ENCODE data around the gene SNX25.
"Not testable (repeated sequence)": the region's sequence is repeated elsewhere in the genome, so short reads cannot be mapped to it uniquely, and the experiment has no call there.

Gene SNX25

GRCh38 chr4:185204238-185204910, 5.0 kb upstream of the SNX25 start:
- in situ Hi-C loops (cut with MboI; ENCODE audit: low sequenced_read_pairs), result no loop called here

GRCh38 chr4:185205073-185205472, 4.3 kb upstream of the SNX25 start:
- in situ Hi-C loops (cut with MboI; ENCODE audit: low sequenced_read_pairs), result not testable (repeated sequence)

- in situ Hi-C loops (cut with MboI; ENCODE audit: low sequenced_read_pairs), result no loop called here
These were observed 3.6 kb upstream of the SNX25 start for GRCh38 chr4:185205697-185206342.

- in situ Hi-C loops (cut with MboI; ENCODE audit: low sequenced_read_pairs), result no loop called here
These were observed 1.9 kb upstream of the SNX25 start for GRCh38 chr4:185207466-185207865.

- in situ Hi-C loops (cut with MboI; ENCODE audit: low sequenced_read_pairs), result not testable (repeated sequence)
These were observed 379 bp downstream of the SNX25 start for GRCh38 chr4:185209852-185210101.

- in situ Hi-C loops (cut with MboI; ENCODE audit: low sequenced_read_pairs), result no loop called here
These were observed 944 bp downstream of the SNX25 start for GRCh38 chr4:185210102-185210981.

GRCh38 chr4:185211035-185211434, 1.6 kb downstream of the SNX25 start:
- in situ Hi-C loops (cut with MboI; ENCODE audit: low sequenced_read_pairs), result no loop called here

- in situ Hi-C loops (cut with MboI; ENCODE audit: low sequenced_read_pairs), result no loop called here
These were observed 2.2 kb downstream of the SNX25 start for GRCh38 chr4:185211641-185212040.

GRCh38 chr4:185212581-185212980, 3.2 kb downstream of the SNX25 start:
- in situ Hi-C loops (cut with MboI; ENCODE audit: low sequenced_read_pairs), result no loop called here

GRCh38 chr4:185213877-185214276, 4.5 kb downstream of the SNX25 start:
- in situ Hi-C loops (cut with MboI; ENCODE audit: low sequenced_read_pairs), result no loop called here

GRCh38 chr4:185215261-185215660, 5.9 kb downstream of the SNX25 start:
- in situ Hi-C loops (cut with MboI; ENCODE audit: low sequenced_read_pairs), result no loop called here

- in situ Hi-C loops (cut with MboI; ENCODE audit: low sequenced_read_pairs), result no loop called here
These were observed 8.1 kb downstream of the SNX25 start for GRCh38 chr4:185217408-185217975.

- in situ Hi-C loops (cut with MboI; ENCODE audit: low sequenced_read_pairs), result no loop called here
These were observed 8.9 kb downstream of the SNX25 start for GRCh38 chr4:185218312-185218711.

- in situ Hi-C loops (cut with MboI; ENCODE audit: low sequenced_read_pairs), result no loop called here
These were observed 10.3 kb downstream of the SNX25 start for GRCh38 chr4:185219551-185220344.

GRCh38 chr4:185221491-185221890, 12.1 kb downstream of the SNX25 start:
- in situ Hi-C loops (cut with MboI; ENCODE audit: low sequenced_read_pairs), result no loop called here

GRCh38 chr4:185221912-185222311, 12.5 kb downstream of the SNX25 start:
- in situ Hi-C loops (cut with MboI; ENCODE audit: low sequenced_read_pairs), result no loop called here

- in situ Hi-C loops (cut with MboI; ENCODE audit: low sequenced_read_pairs), result no loop called here
These were observed 13.2 kb downstream of the SNX25 start for GRCh38 chr4:185222598-185222997.

- in situ Hi-C loops (cut with MboI; ENCODE audit: low sequenced_read_pairs), result no loop called here
These were observed 15.2 kb downstream of the SNX25 start for GRCh38 chr4:185224597-185224996.

- in situ Hi-C loops (cut with MboI; ENCODE audit: low sequenced_read_pairs), result no loop called here
These were observed 16.5 kb downstream of the SNX25 start for GRCh38 chr4:185225940-185226339.

GRCh38 chr4:185227131-185227551, 17.7 kb downstream of the SNX25 start:
- in situ Hi-C loops (cut with MboI; ENCODE audit: low sequenced_read_pairs), result no loop called here
